ENCODE measurements around the gene DOLPP1. TPM values are rescaled to one million over a fixed set of nuclear protein-coding genes. Genes with fewer than 3 reads are reported as not detected.
"Not testable (repeated sequence)": the region's sequence is repeated elsewhere in the genome, so short reads cannot be mapped to it uniquely, and the experiment has no call there.

Gene DOLPP1
- total RNA-seq (10 to 100 TPM in 1 of 6 donors, 1 to 10 TPM in 5; 4.2 to 10.5 (median 7.4) TPM), polyA plus RNA-seq (1 to 10 TPM; 6.2 to 7.1 TPM)

GRCh38 chr9:129080601-129081387 is at the start of gene DOLPP1:
TSS of gene DOLPP1 (plus strand) at chr9:129081111. CDS start at chr9:129081132, 21 bp downstream.
- Histone ChIP-seq H3K27me3 (no peaks in the 10 kb centered on the region), H3K36me3 (peaks cover 0 to 5% (median 3%) of the 10 kb centered on the region in 3 donors), H3K27ac (peak within 1 kb of the TSS; percentile 42 to 69 (median 52)), H3K4me1 (peaks cover 0 to 18% (median 11%) of the 10 kb centered on the region in 3 donors), H3K9me3 (no peaks in the 10 kb centered on the region), H3K4me3 (peak within 1 kb of the TSS; percentile 61 to 93 (median 78))
- WGBS, 2 donors: 0% methylated on average over 65 to 70 of the region's 70 CpGs
- DNase-seq (peak; percentile 98 to 100 (median 99)), FAIRE-seq (peak; percentile 93), ATAC-seq (peak; percentile 96 to 99 (median 97))
- intact Hi-C loops (cut with DNase I): no loop called here
- TF ChIP-seq, protein P1, sequence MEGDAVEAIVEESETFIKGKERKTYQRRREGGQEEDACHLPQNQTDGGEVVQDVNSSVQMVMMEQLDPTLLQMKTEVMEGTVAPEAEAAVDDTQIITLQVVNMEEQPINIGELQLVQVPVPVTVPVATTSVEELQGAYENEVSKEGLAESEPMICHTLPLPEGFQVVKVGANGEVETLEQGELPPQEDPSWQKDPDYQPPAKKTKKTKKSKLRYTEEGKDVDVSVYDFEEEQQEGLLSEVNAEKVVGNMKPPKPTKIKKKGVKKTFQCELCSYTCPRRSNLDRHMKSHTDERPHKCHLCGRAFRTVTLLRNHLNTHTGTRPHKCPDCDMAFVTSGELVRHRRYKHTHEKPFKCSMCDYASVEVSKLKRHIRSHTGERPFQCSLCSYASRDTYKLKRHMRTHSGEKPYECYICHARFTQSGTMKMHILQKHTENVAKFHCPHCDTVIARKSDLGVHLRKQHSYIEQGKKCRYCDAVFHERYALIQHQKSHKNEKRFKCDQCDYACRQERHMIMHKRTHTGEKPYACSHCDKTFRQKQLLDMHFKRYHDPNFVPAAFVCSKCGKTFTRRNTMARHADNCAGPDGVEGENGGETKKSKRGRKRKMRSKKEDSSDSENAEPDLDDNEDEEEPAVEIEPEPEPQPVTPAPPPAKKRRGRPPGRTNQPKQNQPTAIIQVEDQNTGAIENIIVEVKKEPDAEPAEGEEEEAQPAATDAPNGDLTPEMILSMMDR (IDR thresholded peaks at IDR 0.05): no peak

- ATAC-seq: no peak
- Histone ChIP-seq H3K4me1 (peaks cover 0 to 4% (median 1%) of the 10 kb centered on the region in 3 donors), H3K9me3 (no peaks in the 10 kb centered on the region), H3K27ac (no peak overlapping the region), H3K4me3 (no peak overlapping the region), H3K36me3 (no peaks in the 10 kb centered on the region), H3K27me3 (no peaks in the 10 kb centered on the region)
- TF ChIP-seq, protein P1 (IDR thresholded peaks at IDR 0.05): no peak
- DNase-seq: no peak
- WGBS, 2 donors: 71 to 78% methylated on average over 4 of the region's 4 CpGs
- FAIRE-seq: no peak
- intact Hi-C loops (cut with DNase I): no loop called here
Measured at GRCh38 chr9:129031514-129031913, 49.4 kb upstream of the DOLPP1 start.

DNA sequence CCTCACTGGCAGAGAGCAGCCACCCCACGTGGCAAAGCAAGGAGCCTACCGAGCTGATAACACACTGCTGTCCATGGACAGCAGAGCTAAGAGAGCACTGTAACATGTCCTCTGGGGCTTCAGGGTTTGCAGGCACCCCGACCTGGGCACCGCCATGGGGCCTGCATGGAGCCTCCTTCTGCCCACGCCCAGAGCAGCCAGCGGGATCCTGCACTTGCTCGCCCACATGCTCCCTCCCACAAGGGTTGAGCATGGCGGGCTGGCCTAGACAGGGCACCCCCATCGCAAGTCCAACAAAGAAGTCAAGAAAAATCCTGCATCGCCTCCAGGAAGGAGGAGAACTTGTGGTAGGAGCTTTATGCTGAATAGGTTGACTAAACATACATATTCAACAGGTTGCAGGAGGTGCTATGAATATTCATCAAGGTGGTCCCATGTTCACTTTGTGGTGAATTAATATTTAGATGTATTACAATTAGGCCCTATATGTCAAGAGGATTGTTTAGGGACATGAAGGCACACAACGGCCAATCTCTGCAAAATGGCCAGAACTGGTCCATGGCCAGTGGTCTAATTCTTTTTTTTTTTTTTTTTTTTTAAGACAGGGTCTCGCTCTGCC is 48.3 kb upstream of the DOLPP1 start:
- TF ChIP-seq, protein P1 (IDR thresholded peaks at IDR 0.05): no peak
- Histone ChIP-seq H3K9me3 (no peaks in the 10 kb centered on the region), H3K4me3 (no peak overlapping the region), H3K27ac (no peak overlapping the region), H3K27me3 (no peaks in the 10 kb centered on the region), H3K4me1 (peaks cover 0 to 4% (median 0%) of the 10 kb centered on the region in 3 donors), H3K36me3 (no peaks in the 10 kb centered on the region)
- intact Hi-C loops (cut with DNase I): no loop called here
- 72 to 86% methylated on average over 12 of the region's 12 CpGs for WGBS, 2 donors
- ATAC-seq: no peak
- no peak for FAIRE-seq
- peak in 1 of 6 donors; percentile 8 for DNase-seq

DNA sequence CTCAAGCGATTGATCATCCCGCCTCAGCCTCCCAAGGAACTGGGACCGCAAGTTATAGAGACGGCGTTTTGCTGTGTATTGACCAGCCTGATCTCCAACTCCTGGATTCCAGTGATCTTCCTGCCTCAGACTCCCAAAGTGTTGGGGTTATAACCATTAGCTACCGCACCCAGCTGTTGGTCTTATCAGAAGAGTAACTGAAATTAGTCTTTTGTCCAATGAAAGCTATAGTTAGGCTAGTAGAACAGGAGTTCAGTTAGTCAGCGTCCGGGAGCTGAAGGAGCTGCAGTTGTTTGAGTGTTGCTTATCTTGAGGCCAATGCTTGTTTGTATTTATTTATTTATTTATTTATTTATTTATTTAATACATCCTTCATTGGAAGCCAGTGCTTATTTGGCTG is 47.7 kb upstream of the DOLPP1 start:
- Histone ChIP-seq H3K27me3 (no peaks in the 10 kb centered on the region), H3K4me1 (peaks cover 0 to 6% (median 0%) of the 10 kb centered on the region in 3 donors), H3K36me3 (no peaks in the 10 kb centered on the region), H3K27ac (no peak overlapping the region), H3K9me3 (no peaks in the 10 kb centered on the region), H3K4me3 (no peak overlapping the region)
- TF ChIP-seq, protein P1 (IDR thresholded peaks at IDR 0.05): no peak
- 84 to 86% methylated on average over 8 of the region's 8 CpGs for WGBS, 2 donors
- no peak for FAIRE-seq
- no peak for DNase-seq
- intact Hi-C loops (cut with DNase I): no loop called here
- no peak for ATAC-seq

DNA sequence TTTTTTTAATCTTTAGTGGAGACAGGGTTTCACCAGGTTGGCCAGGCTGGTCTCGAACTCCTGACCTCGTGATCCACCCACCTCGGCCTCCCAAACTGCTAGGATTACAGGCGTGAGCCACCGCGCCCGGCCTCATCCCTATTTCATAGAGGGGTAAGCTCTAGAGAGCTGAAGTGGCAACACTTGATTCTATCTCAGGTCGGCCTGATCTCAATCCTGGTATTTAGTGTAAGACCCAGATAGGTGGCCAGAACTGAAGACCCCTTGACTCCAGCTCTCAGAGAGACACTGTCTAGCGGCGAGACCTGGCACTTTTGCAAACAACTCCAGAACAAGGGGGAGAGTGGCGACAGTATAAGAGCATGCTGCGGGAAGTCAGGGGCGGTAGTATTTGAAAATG is 45.1 kb upstream of the DOLPP1 start:
- not testable (repeated sequence) for FAIRE-seq

More for the DNA sequence above, 45.1 kb upstream of the DOLPP1 start:
- peak overlapping the region; percentile 11 to 84 (median 46) for H3K4me3 ChIP-seq
- WGBS, 2 donors: 29 to 33% methylated on average over 13 of the region's 13 CpGs
- DNase-seq (peak in 1 of 6 donors; percentile 61), ATAC-seq (peak; percentile 23 to 36 (median 28))
- H3K9me3 ChIP-seq; H3K27me3 ChIP-seq; H3K36me3 ChIP-seq; intact Hi-C loops (cut with DNase I); H3K4me1 ChIP-seq: not testable (repeated sequence)
- H3K27ac ChIP-seq: peak overlapping the region; percentile 48 to 78 (median 64)

Data from pancreas (tissue), 10 donors.